GM19351 (cell line): ENCODE measurements around the gene SSC5D.
"Not testable (repeated sequence)": the region's sequence is repeated elsewhere in the genome, so short reads cannot be mapped to it uniquely, and the experiment has no call there.

Source experiments
- ATAC-seq: cut with Tn5 transposase; IDR thresholded peaks from one replicate; pipeline ENCODE4 v1.9.1; 2021; ENCODE audit warnings: mild to moderate bottlenecking, moderate library complexity; ENCODE audit not compliant: unreplicated experiment

SSC5D gene

DNA sequence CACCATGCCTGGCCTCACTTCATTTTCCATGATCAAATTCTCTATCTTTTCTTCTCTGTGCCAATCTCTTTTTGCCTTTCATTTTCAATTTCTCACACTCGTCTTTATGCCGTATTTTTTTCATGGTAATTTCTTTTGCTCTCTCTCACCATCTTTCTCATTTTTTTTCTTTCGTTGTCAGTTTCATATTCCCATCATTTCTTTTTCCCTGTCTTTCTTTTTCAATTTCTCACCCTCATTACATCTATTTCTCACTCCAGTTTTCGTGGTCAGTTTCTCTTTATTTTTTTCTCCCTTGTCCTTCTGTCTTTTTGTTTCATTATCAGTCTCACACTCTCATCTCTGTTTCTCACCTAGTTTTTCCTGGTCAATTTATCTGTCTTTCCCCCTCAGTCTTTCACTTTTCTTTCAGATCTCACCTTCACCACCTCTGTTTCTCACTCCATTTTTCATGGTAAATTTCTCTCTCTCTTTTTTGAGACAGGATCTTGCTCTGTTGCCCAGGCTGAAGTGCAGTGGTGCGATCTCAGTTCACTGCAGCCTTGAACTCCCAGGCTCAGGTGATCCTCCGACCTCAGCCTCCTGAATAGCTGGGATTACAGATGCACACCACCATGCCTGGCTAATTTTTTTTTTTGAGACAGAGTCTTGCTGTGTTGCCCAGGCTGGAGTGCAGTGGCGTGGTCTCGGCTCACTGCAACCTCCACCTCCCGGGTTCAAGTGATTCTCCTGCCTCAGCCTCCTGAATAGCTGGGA is 14.1 kb downstream of the SSC5D start:
- no peak for ATAC-seq

DNA sequence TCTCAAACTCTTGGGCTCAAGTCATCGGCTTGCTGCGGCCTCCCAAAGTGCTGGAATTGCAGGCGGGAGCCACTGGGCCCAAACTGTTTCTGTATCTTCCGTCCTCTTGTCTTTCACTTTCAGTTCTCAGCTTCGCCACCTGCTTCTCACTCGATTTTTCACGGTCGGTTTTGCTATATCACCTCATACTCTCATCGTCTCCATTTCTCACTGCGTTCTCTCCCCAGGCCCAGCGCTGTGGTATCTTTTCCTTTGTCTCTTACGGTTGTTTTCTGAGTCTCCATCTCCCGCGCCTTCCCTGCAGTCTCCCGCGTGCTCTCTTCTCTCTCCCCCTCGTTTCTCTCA is 14.9 kb downstream of the SSC5D start:
- ATAC-seq = no peak

DNA sequence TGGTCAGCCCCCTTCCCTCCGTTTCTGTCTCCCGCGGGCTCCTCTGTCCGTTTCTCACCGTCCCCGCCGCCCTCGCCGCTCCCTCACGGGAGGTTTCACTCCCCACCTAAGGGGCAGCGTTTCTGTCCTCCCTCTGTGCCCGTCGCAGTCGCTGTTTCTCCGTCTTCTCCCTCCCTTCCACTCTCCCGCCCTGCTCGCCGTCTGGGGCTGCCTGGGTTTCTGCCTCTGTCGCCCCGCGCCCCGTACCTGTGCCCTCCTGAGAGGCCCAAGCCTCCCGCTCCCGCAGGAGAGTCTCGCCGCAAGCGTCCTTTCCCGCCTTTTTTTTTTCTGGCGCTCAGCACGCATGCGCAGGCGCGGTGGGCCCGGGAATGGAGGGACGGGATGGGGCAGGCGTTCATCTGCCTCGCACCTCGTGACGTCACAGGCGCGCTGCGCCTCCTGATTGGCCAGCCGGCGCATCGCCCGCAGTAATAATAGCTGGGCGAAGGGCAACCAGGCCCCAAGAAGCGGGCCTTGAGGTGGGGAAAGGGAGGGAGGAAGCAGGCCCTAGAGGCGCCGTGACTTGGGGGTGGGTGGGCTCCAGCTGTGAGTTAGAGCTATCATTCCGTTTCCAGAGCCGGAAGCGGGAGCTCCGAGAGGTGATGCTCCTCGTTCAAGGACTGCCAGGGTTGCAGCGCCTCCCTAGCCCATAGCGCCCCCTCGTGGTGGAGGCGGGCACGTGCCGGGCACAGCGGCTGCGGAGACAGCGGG is 15.4 kb downstream of the SSC5D start:
- ATAC-seq = peak; percentile 90

DNA sequence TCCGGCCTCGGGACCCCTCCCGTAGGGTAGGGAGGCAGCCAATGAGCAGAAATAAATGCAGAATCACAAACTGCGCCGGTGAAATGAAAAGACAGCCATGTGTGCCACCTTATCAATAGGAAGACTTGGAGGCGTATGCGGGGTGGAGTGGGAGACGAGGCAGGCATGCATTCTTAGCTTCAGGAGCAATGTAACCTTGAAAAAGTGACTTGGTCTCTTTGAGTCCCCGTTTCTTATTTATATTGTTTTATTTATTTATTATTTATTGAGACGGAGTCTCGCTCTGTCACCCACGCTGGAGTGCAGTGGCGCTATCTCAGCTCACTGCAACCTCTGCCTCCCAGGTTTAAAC is 16.0 kb downstream of the SSC5D start:
- ATAC-seq = no peak

DNA sequence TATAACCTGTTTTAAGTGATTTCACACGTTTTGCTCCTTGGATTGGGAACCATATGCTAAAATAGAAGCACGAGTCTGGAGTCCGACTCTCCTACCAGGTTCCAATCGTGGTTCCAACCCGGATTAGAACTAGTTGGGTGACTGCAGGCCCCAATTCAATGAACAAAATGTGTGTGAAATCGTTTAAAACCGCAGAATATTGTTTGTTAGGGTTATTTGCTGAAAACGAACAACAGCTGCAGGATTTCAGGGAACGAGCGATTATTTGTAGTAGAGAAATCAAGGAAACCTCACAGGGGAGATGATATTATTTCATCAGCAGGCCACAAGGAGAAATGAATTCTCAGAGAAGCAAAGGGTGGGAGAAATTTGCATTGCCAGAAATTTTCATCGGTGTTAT is 16.7 kb downstream of the SSC5D start:
- no peak for ATAC-seq

DNA sequence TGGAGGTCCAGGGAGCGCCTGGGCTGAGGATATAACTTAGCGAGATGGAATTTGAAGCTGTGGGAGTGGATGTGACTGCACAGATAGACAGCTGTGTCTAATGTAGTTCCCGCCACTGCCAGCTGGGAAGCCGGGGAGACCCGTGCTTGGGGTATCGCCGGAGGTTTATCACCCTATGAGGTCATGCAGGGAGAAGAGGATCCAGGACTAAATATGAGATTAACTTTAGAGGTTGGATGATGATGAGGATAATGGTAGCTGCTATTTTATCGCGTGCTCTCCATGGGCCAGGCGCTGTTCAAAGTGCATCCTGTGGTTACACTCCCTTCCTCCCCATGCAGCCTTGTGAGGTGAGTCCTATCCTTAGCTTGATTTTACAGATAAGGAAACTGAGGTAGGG is 19.9 kb downstream of the SSC5D start:
- ATAC-seq = no peak

DNA sequence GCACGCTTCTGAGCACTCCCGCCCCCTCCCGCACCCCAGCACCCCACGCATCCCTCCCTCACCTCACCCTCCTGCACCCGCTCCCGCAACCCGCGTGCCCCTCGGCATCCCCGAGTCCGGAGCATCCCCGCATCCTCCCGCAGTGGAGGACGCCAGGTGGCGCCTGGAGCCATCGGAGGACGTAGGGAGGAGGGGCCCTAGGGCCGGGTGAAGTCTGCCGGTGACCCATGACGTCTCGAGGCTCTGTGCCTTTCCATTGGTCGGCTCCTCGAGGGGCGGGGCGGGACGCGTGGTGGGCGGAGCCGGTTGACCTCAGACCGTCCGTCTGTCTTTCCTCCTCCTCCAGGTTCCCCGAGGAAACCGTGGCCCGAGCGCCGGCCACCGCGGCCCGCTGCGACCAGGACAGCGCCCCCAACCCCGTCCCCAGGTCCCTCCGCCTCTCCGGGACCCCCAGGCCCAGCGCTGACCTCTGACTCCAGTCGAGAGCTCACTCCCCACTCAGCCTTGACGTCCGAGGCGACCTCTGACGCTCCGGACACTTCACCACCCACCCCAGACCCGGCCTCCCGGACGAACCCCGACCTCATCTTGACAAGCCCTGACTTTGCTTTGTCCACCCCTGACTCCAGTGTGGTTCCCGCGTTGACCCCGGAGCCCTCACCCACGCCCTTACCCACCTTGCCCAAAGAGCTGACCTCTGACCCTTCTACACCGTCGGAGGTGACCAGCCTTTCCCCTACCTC is 28.8 kb downstream of the SSC5D start:
- ATAC-seq = peak; percentile 99

DNA sequence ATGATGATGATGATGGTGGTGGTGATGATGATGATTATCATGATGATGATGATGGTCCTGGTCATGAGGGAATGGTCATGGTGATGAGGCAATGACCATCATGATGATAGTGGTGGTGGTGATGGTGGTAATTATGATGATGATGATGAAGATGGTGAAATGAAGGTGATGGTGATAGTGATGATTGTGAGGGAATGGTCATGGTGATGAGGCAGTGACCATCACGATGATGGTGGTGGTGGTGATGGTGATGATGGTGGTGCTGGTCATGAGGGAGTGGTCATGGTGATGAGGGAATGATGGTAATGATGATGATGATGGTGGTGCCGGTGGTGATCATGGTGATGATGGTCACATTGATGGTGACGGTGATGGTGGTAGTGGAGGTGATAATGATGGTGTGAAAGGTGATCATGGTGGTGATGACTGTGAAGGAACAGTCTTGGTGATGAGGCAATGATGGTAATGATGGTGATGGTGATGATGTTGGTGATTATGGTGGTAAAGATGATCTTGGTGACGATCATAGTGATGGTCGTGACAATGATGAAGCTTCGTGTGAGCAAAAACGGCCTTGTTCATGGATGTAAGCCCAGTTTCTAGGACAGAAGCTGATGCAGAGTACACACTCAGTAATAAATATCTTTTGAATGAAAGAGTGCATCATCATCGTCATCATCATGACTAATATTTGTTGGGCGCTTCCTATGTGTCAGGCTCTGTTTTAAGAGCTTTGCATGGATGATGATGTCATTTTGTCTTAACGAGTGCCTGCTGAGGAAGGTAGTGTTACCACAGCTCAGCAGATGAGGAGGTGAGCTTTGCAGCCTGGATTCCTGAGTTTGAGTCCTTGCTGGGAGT is 31.4 kb downstream of the SSC5D start:
- ATAC-seq = no peak

DNA sequence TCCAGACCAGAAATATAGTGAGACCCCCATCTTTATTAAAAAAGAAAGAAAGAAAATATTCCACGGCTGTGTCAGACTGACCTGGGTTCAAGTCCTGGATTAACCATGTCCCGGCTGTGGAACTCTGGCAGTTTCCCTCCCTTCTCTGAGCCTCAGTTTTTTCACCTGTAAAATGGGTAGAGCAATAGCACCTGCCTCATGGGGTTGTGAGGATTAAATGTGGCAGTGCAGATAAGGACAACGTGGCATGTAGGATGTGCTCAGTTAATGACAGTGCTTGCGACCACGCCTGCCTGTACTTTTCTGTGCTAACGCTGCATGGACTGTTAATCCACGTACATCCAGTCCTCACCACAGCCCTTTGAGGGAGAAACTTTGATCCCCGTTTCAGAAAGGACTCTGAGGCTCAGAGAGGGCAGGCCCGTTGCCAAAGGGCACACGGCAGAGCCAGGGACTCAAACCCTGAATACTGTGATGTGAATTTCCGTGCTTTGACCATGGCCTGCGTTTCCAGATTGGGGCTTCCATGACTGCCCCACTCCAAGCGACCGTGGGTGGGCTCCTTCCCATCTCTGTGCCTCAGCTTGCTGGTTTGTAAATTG is 32.6 kb downstream of the SSC5D start:
- ATAC-seq = no peak

DNA sequence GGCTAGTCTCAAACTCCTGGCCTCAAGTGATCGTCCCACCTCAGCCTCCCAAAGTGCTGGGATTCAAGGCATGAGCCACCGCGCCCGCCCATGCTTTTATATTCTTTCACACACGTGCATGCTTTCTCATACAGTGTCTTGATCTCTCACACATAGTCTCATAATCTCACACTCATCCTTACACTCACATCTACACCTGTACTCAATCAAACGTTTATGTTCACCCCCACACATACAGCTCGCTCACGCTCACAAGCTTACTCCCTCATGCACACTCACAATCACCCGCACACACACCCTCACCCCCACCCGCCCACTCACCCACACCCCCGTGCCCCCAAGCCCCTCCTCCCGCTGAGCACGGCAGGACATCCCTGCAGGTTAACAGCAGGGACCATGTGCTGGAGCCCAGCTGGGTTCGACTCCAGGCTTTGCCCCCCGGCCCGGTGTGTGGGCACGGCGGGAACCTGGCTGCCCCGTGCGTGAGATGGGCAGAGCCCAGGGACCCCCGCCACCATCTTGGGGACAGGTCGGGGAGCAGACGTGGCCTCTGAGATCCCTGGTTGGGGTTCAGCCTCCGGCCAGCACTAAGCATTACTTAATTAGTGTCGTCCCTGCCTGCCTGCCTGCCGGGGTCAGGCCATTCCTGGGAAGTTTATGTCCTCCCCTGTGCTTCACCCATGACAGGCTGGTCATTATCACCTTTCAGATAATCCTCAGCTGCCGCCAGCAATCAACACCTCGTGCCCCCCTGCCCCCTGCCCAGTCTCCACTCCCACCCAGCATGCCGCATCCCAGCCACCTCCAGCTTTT is 37.3 kb downstream of the SSC5D start:
- no peak for ATAC-seq

DNA sequence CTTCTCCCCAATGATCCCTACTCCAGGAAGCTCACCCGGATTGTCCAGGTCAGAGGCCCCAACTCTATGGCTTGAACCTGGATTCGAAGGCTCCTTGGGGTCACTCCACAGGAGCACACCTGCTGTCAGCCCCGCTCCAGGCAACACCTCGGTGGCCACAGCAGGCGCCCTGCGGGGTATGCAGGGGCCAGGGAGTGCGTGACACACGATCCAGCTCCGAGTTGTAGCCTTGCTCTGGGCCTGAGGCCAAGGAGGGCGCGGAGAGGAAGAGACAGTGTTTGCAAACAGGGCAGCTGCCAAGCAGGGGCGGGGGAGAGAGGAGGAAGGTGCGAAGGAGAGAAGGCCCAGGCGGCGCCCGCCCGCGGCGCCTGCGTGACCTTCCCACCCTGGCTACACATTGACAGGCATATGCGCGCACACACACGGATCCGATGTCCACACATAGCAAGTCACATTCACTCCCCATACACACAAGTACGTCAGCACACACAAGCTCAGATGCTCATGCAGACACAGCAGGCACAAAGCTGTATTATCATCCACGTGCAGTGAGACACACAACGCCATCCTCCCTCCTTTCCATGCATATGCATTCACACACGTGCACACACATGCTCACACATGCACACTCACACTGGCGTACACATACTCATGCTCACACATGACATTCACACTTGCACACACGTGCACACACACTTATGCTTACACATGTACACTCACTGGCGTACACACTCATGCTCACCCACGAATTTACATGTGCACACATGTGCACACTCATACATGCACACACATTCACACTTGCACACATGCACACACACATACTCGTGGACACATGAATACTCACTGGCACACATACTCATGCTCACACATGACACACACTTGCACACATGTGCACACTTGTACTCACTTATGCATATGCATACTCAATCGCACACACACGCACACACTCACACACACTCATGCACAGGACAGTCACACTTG is 38.3 kb downstream of the SSC5D start:
- no peak for ATAC-seq

DNA sequence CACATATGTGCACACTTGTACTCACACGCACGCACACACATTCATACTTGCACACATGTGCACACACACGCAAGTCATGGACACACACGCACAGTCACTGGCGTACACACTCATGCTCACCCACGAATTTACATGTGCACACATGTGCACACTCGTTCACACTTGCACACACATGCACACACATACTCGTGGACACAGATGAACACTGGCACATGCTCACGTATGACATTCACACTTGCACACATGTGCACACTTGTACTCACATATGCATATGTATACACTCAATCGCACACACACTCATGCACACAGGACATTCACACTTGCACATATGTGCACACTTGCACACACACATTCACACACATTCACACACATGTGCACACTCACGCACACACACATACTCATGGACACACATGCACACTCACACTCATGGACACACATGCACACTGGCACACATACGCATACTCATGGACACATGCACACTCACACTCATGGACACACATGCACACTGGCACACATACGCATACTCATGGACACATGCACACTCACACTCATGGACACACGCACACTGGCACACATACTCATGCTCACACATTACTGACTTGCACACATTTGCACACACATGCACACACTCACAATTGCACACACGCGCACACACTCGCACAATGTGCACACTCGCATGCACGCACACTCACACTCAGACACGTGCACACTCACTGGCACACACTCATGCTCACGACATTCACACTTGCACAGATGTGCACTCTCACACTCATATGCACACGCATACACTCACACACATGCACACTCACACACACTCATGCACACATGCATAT is 39.2 kb downstream of the SSC5D start:
- ATAC-seq = no peak

DNA sequence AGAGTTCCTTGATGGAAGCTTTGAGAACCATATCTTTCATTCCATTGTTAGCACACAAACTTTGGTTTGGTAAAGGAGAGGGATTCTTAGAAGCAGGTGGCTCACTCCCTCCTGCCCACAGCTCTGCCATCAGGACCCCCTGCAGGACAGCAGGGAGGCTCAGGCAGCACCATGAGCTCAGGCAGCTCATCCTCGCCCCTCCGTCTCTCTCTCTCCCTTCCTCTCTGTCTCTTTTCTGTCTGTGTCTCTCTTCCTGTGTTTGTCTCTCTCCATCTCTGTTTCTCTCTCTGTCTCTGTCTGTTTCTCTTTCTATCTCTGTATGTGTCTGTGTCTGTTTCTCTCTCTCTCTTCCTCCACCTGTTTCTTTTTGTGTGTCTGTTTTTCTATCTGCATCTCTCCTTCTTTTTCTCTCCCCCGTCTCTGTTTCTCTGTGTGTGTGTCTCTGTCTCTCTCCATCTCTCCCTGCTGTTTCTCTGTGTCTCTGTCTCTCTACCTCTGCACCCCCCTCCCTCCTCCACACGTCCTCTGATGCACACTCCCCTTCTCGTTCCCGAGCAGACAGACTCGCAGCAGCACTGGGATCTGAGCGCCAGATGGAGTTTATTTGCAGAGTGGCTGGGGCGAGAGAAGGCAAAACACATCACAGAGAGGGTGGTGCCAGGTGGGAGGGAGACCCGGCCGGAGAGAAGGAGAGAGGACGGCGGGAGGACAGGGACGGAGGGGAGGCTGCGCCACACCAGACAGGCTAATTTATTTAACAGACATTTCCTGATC is 40.0 kb downstream of the SSC5D start:
- no peak for ATAC-seq

DNA sequence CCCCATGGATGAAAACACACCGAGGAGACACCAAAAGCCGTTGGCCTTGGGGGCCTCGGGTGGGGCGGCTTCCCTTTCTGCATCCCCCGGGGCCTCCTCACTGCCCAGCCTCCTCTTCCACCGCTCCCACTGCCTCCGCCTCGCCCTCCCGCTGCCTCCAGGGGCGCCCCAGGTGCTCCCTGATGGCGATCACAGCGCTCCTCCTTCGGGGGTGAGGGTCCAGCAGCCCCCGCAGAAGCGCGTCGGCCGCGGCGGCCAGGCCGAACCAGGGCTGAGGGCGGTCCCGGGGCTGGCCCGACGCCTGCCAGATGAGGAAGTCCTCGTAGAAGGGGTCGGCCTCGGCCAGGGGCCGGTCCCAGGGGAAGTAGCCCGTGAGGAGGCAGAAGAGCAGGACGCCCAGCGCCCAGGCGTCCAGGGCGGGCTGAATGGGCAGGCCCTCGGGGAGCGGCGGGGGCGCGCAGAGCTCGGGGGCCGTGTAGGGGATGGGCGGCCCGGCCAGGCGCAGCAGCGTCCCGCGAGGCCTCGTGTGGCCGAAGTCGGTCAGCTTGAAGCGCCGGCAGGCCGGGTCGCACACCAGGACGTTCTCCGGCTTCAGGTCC is 41.5 kb downstream of the SSC5D start:
- no peak for ATAC-seq

DNA sequence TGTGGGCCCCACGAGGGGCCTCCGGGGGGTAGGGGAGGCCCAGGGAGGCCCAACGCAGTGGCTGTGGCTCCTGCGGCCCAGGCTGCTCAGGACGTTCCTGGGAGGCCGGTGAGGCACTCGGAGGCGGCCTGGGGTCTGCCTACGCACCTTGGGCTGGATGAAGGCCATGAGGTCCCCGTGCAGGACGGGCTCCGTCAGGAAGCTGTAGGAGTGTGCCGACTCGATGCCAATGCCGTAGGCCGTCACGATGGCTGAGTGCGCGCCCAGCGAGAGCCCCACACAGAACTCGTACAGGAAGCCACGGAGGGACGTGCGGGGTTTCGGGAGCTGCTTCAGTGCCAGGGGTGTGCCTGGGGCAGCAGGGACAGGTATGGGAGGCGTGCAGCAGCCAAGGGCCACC is 42.8 kb downstream of the SSC5D start:
- ATAC-seq = no peak

DNA sequence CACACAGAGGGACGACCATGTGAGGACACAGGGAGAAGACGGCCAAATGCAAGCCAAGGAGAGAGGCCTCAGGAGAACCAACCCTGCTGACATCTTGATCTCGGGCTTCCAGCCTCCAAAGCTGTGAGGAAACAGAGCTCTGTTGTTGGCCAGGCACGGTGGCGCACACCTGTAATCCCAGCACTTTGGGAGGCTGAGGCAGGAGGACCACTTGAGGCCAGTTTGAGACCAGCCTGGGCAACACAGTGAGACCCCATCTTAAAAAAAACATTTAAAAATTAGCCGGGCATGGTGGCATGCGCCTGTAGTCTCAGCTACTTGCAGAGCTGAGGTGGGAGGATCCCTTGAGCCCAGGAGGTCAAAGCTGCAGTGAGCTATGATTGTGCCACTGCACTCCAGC is 46.0 kb downstream of the SSC5D start:
- not testable (repeated sequence) for ATAC-seq
